ENCODE results near the gene B4GALNT1.
"Not testable (repeated sequence)": the region's sequence is repeated elsewhere in the genome, so short reads cannot be mapped to it uniquely, and the experiment has no call there.

B4GALNT1 gene

GRCh38 chr12:57620936-57621496 lies 12.0 kb downstream of the B4GALNT1 start:
- no peak for DNase-seq (ENCODE audit: low read depth in 2 of 2)

- no peak for DNase-seq (ENCODE audit: low read depth in 2 of 2)
Observed at GRCh38 chr12:57620245-57620935, 12.6 kb downstream of the B4GALNT1 start.

GRCh38 chr12:57619434-57620244 lies 13.4 kb downstream of the B4GALNT1 start:
- DNase-seq (ENCODE audit: low read depth in 2 of 2) = no peak

GRCh38 chr12:57618966-57619433 lies 14.0 kb downstream of the B4GALNT1 start:
- DNase-seq (ENCODE audit: low read depth in 2 of 2) = no peak

GRCh38 chr12:57618431-57618830 lies 14.6 kb downstream of the B4GALNT1 start:
- not testable (repeated sequence) for DNase-seq (ENCODE audit: low read depth in 2 of 2)

GRCh38 chr12:57617942-57618341 lies 15.1 kb downstream of the B4GALNT1 start:
- no peak for DNase-seq (ENCODE audit: low read depth in 2 of 2)

- DNase-seq (ENCODE audit: low read depth in 2 of 2) = no peak
Observed at GRCh38 chr12:57616383-57617101, 16.5 kb downstream of the B4GALNT1 start.

GRCh38 chr12:57615637-57616036 lies 17.4 kb downstream of the B4GALNT1 start:
- no peak for DNase-seq (ENCODE audit: low read depth in 2 of 2)

GRCh38 chr12:57614948-57615500 lies 18.0 kb downstream of the B4GALNT1 start:
- no peak for DNase-seq (ENCODE audit: low read depth in 2 of 2)

GRCh38 chr12:57614178-57614947 lies 18.6 kb downstream of the B4GALNT1 start:
- no peak for DNase-seq (ENCODE audit: low read depth in 2 of 2)

- no peak for DNase-seq (ENCODE audit: low read depth in 2 of 2)
Observed at GRCh38 chr12:57613427-57614109, 19.4 kb downstream of the B4GALNT1 start.

- DNase-seq (ENCODE audit: low read depth in 2 of 2) = no peak
Observed at GRCh38 chr12:57612711-57613426, 20.1 kb downstream of the B4GALNT1 start.

GRCh38 chr12:57611827-57612710 lies 20.9 kb downstream of the B4GALNT1 start:
- DNase-seq (ENCODE audit: low read depth in 2 of 2) = no peak

- DNase-seq (ENCODE audit: low read depth in 2 of 2) = peak in 1 of 2 donors; percentile 30
Observed at GRCh38 chr12:57611108-57611826, 21.7 kb downstream of the B4GALNT1 start, which contains the start of gene ARHGEF25. ARHGEF25 (plus strand) TSS chr12:57611435; CDS start chr12:57611895, 460 bp downstream.

GRCh38 chr12:57610554-57611107 lies 22.4 kb downstream of the B4GALNT1 start:
- DNase-seq (ENCODE audit: low read depth in 2 of 2) = no peak

GRCh38 chr12:57609781-57610553 lies 23.0 kb downstream of the B4GALNT1 start:
- no peak for DNase-seq (ENCODE audit: low read depth in 2 of 2)
